ENCODE results near the gene SNX15.

SNX15 gene

DNA sequence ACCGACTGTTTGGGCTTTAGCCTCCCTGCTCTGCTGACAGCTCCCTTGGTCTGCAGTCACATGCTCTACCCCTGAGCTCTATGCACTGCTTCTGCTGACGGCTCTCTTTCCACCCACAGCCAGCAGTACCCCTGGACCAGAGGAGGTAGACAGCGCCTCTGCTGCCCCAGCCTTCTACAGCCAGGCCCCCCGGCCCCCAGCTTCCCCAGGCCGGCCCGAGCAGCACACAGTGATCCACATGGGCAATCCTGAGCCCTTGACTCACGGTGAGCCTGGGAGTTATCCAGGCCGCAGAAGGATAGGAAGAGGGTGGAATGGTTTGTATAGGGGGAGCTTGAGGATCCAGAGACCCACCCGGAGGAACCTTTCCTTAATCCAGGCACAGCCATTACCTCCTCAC is 59.6 kb downstream of the SNX15 start:
- TF ChIP-seq POLR2A (IDR thresholded peaks at IDR 0.05; ENCODE audit: extremely low read depth, insufficient read length): no peak
- TF ChIP-seq MYC (IDR thresholded peaks at IDR 0.05; ENCODE audit: low read depth, low read length): no peak
- no peak for TF ChIP-seq MAX (IDR thresholded peaks at IDR 0.05; ENCODE audit: low read depth, low read length)
- TF ChIP-seq CTCF (IDR thresholded peaks at IDR 0.05; ENCODE audit: low read depth, low read length): no peak
- DNase-seq (ENCODE audit: low read depth): no peak

GRCh38 chr11:65087216-65087615 is 60.0 kb downstream of the SNX15 start:
- DNase-seq (ENCODE audit: low read depth): no peak
- TF ChIP-seq POLR2A (IDR thresholded peaks at IDR 0.05; ENCODE audit: extremely low read depth, insufficient read length) (no peak), MYC (IDR thresholded peaks at IDR 0.05; ENCODE audit: low read depth, low read length) (no peak), CTCF (IDR thresholded peaks at IDR 0.05; ENCODE audit: low read depth, low read length) (no peak), MAX (IDR thresholded peaks at IDR 0.05; ENCODE audit: low read depth, low read length) (no peak)
- H3K4me3 ChIP-seq (ENCODE audit: low read depth, low read length): no peak overlapping the region

More for the DNA sequence above, 59.6 kb downstream of the SNX15 start:
- H3K4me3 ChIP-seq (ENCODE audit: low read depth, low read length): no peak overlapping the region

GRCh38 chr11:65087827-65088226 is 60.6 kb downstream of the SNX15 start:
- H3K4me3 ChIP-seq (ENCODE audit: low read depth, low read length): no peak overlapping the region
- TF ChIP-seq CTCF (IDR thresholded peaks at IDR 0.05; ENCODE audit: low read depth, low read length) (no peak), MYC (IDR thresholded peaks at IDR 0.05; ENCODE audit: low read depth, low read length) (no peak), POLR2A (IDR thresholded peaks at IDR 0.05; ENCODE audit: extremely low read depth, insufficient read length) (no peak), MAX (IDR thresholded peaks at IDR 0.05; ENCODE audit: low read depth, low read length) (no peak)

DNA sequence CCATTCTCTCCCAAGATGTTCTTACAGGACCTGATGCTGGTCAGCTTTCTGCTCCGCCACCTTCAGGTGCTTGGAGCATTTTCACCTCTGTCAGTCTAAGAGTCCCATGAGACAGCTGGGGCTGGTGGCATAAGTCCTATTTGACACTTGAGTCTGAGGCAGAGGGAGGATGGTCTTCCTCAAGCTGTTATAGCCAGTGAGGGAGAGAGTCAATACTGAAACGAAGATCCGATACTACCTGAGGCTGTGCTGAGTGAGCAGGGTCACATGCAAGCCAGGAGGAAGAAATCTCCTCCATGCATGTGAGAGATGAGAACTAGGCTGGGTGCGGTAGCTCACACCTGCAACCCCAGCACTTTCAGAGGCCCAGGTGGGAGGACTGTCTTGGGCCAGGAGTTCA is 62.4 kb downstream of the SNX15 start:
- no peak for DNase-seq (ENCODE audit: low read depth)
- no peak overlapping the region for H3K4me3 ChIP-seq (ENCODE audit: low read depth, low read length)
- TF ChIP-seq POLR2A (IDR thresholded peaks at IDR 0.05; ENCODE audit: extremely low read depth, insufficient read length) (no peak), MYC (IDR thresholded peaks at IDR 0.05; ENCODE audit: low read depth, low read length) (no peak), CTCF (IDR thresholded peaks at IDR 0.05; ENCODE audit: low read depth, low read length) (no peak), MAX (IDR thresholded peaks at IDR 0.05; ENCODE audit: low read depth, low read length) (no peak)

More at GRCh38 chr11:65087827-65088226, 60.6 kb downstream of the SNX15 start:
- DNase-seq (ENCODE audit: low read depth): no peak
